Measurements from ENCODE around the gene NCS1.

DNA sequence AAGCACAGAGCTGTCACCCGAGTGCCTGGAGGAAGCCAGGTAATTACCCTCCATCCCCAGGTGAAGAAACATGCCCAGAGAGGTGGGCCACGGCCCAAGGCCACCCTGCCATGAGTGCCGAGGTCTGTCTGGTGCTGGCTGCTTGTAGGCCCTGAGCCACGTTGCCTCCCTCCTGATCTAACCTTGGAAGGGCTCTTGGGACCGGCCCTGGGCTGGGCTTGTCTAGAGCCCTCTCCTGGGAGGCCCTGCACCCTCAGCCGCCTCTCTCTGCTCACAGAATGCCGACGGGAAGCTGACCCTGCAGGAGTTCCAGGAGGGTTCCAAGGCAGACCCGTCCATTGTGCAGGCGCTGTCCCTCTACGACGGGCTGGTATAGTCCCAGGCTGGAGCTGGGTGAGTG, 53.9 kb downstream of the NCS1 start:
- TF ChIP-seq, protein P1, sequence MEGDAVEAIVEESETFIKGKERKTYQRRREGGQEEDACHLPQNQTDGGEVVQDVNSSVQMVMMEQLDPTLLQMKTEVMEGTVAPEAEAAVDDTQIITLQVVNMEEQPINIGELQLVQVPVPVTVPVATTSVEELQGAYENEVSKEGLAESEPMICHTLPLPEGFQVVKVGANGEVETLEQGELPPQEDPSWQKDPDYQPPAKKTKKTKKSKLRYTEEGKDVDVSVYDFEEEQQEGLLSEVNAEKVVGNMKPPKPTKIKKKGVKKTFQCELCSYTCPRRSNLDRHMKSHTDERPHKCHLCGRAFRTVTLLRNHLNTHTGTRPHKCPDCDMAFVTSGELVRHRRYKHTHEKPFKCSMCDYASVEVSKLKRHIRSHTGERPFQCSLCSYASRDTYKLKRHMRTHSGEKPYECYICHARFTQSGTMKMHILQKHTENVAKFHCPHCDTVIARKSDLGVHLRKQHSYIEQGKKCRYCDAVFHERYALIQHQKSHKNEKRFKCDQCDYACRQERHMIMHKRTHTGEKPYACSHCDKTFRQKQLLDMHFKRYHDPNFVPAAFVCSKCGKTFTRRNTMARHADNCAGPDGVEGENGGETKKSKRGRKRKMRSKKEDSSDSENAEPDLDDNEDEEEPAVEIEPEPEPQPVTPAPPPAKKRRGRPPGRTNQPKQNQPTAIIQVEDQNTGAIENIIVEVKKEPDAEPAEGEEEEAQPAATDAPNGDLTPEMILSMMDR (tag by site-specific recombination; IDR thresholded peaks at IDR 0.05) = no peak
- TF ChIP-seq, protein P2, sequence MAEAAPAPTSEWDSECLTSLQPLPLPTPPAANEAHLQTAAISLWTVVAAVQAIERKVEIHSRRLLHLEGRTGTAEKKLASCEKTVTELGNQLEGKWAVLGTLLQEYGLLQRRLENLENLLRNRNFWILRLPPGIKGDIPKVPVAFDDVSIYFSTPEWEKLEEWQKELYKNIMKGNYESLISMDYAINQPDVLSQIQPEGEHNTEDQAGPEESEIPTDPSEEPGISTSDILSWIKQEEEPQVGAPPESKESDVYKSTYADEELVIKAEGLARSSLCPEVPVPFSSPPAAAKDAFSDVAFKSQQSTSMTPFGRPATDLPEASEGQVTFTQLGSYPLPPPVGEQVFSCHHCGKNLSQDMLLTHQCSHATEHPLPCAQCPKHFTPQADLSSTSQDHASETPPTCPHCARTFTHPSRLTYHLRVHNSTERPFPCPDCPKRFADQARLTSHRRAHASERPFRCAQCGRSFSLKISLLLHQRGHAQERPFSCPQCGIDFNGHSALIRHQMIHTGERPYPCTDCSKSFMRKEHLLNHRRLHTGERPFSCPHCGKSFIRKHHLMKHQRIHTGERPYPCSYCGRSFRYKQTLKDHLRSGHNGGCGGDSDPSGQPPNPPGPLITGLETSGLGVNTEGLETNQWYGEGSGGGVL (tag by site-specific recombination; IDR thresholded peaks at IDR 0.05) = no peak
